OCI-LY7 (cell line): ENCODE measurements around the gene C4orf50. TPM values are rescaled to one million over a fixed set of nuclear protein-coding genes. Genes with fewer than 3 reads are reported as not detected.

Experiments used
- BruUV-seq: library from RNA; stranded (reverse); fragments of 400-500 nt; replicated peaks from 2 replicates; lab custom pipeline; 2021; lab: Mats Ljungman, UMichigan
- CTCF ChIA-PET: fragments of 300-600 bp; sonication (Branson Sonifier 250); formaldehyde crosslinking; loops from one replicate; lab custom pipeline; 2022; ENCODE audit warnings: antibody characterized with exemption; ENCODE audit not compliant: unreplicated experiment; lab: Charles Lee
- POLR2A ChIA-PET: fragments of 300-600 bp; sonication (Branson Sonifier 250); formaldehyde crosslinking; loops from one replicate; lab custom pipeline; 2022; ENCODE audit warnings: antibody characterized with exemption; lab: Charles Lee
- DNase-seq: peaks from one replicate; pipeline ENCODE4 v3.0.0-alpha.2; 2015; ENCODE audit warnings: low spot score
- H2AFZ ChIP-seq: fragments of 200-600 bp; sonication (generic), shearing (Covaris generic); 2 replicates; pipeline ENCODE4 v1.6.1; 2014; ENCODE audit warnings: mild to moderate bottlenecking, antibody characterized with exemption, low read length, moderate library complexity
- H3K27ac ChIP-seq: fragments of 200-600 bp; sonication (generic); 2 replicates; pipeline ENCODE4 v1.5.1; 2014; ENCODE audit warnings: mixed run types, low read depth, mild to moderate bottlenecking, moderate library complexity, low read length, inconsistent platforms; ENCODE audit not compliant: poor library complexity, severe bottlenecking
- H3K36me3 ChIP-seq: fragments of 200-600 bp; sonication (generic); 2 replicates; pipeline ENCODE4 v1.6.1; 2014; ENCODE audit warnings: mild to moderate bottlenecking, antibody characterized with exemption, low read length, moderate library complexity, mixed read lengths; ENCODE audit not compliant: insufficient read depth
- H3K4me1 ChIP-seq: fragments of 200-600 bp; sonication (generic); 2 replicates; pipeline ENCODE4 v1.5.1; 2014; ENCODE audit warnings: mild to moderate bottlenecking, low read length; ENCODE audit not compliant: insufficient read depth, poor library complexity, severe bottlenecking
- H3K4me2 ChIP-seq: fragments of 200-600 bp; sonication (generic); 2 replicates; pipeline ENCODE4 v1.6.1; 2014; ENCODE audit warnings: mild to moderate bottlenecking, low read length
- H3K4me3 ChIP-seq: fragments of 200-600 bp; sonication (generic); 2 replicates; pipeline ENCODE4 v1.5.1; 2014; ENCODE audit warnings: mild to moderate bottlenecking, low read depth, low read length; ENCODE audit not compliant: poor library complexity, severe bottlenecking
- H3K79me2 ChIP-seq: fragments of 200-600 bp; sonication (generic); 2 replicates; pipeline ENCODE4 v1.6.1; 2016; ENCODE audit warnings: low read depth, mild to moderate bottlenecking, low read length, moderate library complexity, mixed read lengths; ENCODE audit not compliant: insufficient read depth
- H3K9me2 ChIP-seq: fragments of 200-600 bp; sonication (generic); 2 replicates; pipeline ENCODE4 v1.6.1; 2016; ENCODE audit warnings: mild to moderate bottlenecking, low read length, mixed read lengths; ENCODE audit not compliant: insufficient read depth
- H3K9me3 ChIP-seq: fragments of 200-600 bp; sonication (generic); 2 replicates; pipeline ENCODE4 v1.6.1; 2014; ENCODE audit warnings: mild to moderate bottlenecking, mixed run types, low read length, mixed read lengths
- H4K20me1 ChIP-seq: fragments of 200-600 bp; sonication (generic); 2 replicates; pipeline ENCODE4 v1.6.1; 2014; ENCODE audit warnings: mild to moderate bottlenecking, antibody characterized with exemption, low read length, moderate library complexity, mixed read lengths; ENCODE audit not compliant: insufficient read depth
- CTCF ChIP-seq: fragments of 200-600 bp; sonication (generic); conservative IDR thresholded peaks from 2 replicates; pipeline ENCODE4 v1.5.1; 2014; ENCODE audit warnings: mild to moderate bottlenecking, antibody characterized with exemption, low read length, moderate library complexity, mixed read lengths
- EZH2phosphoT487 ChIP-seq: fragments of 200-600 bp; sonication (generic); IDR thresholded peaks from 2 replicates; pipeline ENCODE4 v1.6.1; 2018; ENCODE audit warnings: low read depth, borderline replicate concordance, mild to moderate bottlenecking, mixed run types, antibody characterized with exemption, low read length, moderate library complexity, mixed read lengths
- intact Hi-C: fragments of 100-400 bp; cut with micrococcal nuclease; formaldehyde crosslinking; loops from one replicate; pipeline ENCODE4 v1.10.0; 2022; ENCODE audit not compliant: unreplicated experiment
- total RNA-seq, 2 experiments: library from RNA; depleted of rRNA in 1 of 2; stranded (reverse); fragments of >200 nt in 1 of 2; shearing (Covaris generic) in 1 of 2; gene quantifications; 2 replicates each; pipeline ENCODE4 v1.2.3, GENCODE V29; 2014 to 2022

The C4orf50 gene
- total RNA-seq, 2 experiments from 2014 or later: 0.06 TPM; not detected in 1

DNA sequence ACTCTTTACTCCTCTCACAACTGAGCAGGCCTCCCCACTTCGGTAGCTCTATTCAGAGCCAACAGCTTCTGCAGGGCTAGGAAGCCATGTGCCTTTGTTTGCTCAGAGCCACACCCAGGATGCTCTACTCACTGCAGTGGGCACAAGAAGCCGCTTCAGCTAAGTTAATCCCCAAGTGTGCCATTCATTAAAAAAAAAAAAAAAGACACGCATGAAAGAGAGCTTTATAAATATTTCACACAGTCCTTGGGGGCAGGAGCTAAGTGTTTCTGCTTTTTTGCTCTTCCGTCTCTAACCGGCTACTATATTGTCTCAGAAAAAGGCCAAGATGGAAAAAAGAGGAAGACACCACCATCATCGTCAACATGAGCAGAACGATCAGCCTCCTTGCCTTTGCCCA lies 133.4 kb downstream of the C4orf50 start:
- POLR2A ChIA-PET: interaction anchor here (0.6 to 0.7 kb wide), 3 partner anchors 9 to 691 kb away, joined by 3 to 4 read pairs (median 3); no protein-coding TSS in a partner anchor
- no peaks in the 10 kb centered on the region for H4K20me1 ChIP-seq
- H2AFZ ChIP-seq: no peak overlapping the region
- H3K9me2 ChIP-seq: no peaks in the 10 kb centered on the region
- no peaks in the 10 kb centered on the region for H3K4me1 ChIP-seq
- H3K79me2 ChIP-seq: no peaks in the 10 kb centered on the region
- H3K27ac ChIP-seq: no peak overlapping the region
- H3K4me3 ChIP-seq: no peak overlapping the region
- intact Hi-C loops: no loop called here
- BruUV-seq: no TSS peak
- CTCF ChIA-PET: interaction anchor here (0.6 kb wide), 1 partner anchor 22 kb away, joined by 4 read pairs; no protein-coding TSS in a partner anchor
- no peak for TF ChIP-seq CTCF
- no peak for TF ChIP-seq EZH2phosphoT487
- no peaks in the 10 kb centered on the region for H3K36me3 ChIP-seq
- no peak overlapping the region for H3K4me2 ChIP-seq
- no peaks in the 10 kb centered on the region for H3K9me3 ChIP-seq
- DNase-seq: no peak

- CTCF ChIA-PET: no interaction called here
Measured at GRCh38 chr4:5883916-5884315, 134.3 kb downstream of the C4orf50 start.

More at GRCh38 chr4:5883916-5884315, 134.3 kb downstream of the C4orf50 start:
- DNase-seq: no peak
- Histone ChIP-seq H4K20me1 (no peaks in the 10 kb centered on the region), H3K4me1 (no peaks in the 10 kb centered on the region), H3K4me2 (no peak overlapping the region), H3K9me2 (no peaks in the 10 kb centered on the region), H3K4me3 (no peak overlapping the region), H3K79me2 (no peaks in the 10 kb centered on the region), H3K36me3 (no peaks in the 10 kb centered on the region), H2AFZ (no peak overlapping the region), H3K9me3 (no peaks in the 10 kb centered on the region), H3K27ac (no peak overlapping the region)
- POLR2A ChIA-PET: interaction anchor here (0.7 kb wide), 1 partner anchor 8 kb away, joined by 3 read pairs; no protein-coding TSS in a partner anchor
- BruUV-seq: no TSS peak
- intact Hi-C loops: no loop called here
- TF ChIP-seq CTCF (no peak), EZH2phosphoT487 (no peak)
